ENCODE measurements around the gene STAP2. TPM values are rescaled to one million over a fixed set of nuclear protein-coding genes. Genes with fewer than 3 reads are reported as not detected.
A peak's percentile ranks its signal among the peaks of the same experiment; 100 is the strongest.

STAP2 gene
- total and polyA plus RNA-seq, 9 of the 15 experiments (the other 6 are each of a cell fraction or from before 2014, with no cell fraction given): 1.2 to 9.8 (median 4.5) TPM

DNA sequence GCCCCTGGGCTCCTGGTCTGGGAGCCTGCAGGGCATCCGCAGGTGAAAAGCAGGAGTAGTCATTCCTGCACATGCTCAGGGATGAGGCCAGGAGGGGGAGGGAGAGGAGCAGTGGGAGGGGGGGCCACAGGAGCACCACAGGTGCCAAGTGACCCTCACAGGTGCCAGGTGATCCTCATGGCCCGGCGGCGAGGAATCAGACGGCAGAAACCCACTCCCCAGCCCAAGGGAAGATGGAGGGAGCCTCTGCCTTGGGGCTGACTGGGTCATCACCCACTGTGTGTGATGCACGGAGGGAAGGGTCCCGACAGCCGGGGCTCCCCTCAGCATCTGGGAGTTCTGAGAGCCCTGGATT, 34.4 kb upstream of the STAP2 start:
- TF ChIP-seq ELF2 (CRISPR knock-in tag; IDR thresholded peaks at IDR 0.05): no peak
- peak; percentile 36 to 37; a peak in 2 of 4 replicates for TF ChIP-seq NRF1 (conservative IDR thresholded peaks at IDR 0.05 in 1 of 2, IDR thresholded peaks at IDR 0.05 in 1 of 2)
- peak; percentile 6 for TF ChIP-seq RBM22 (IDR thresholded peaks at IDR 0.05; ENCODE audit: low read depth, low read length, poor library complexity, severe bottlenecking)
- Histone ChIP-seq H3K27me3 (ENCODE audit: control insufficient read depth in 2 of 2, insufficient read depth in 2 of 2, low read length in 2 of 2) (no peaks in the 10 kb centered on the region), H3K4me1 (replicated peaks in 1 of 2; ENCODE audit: control insufficient read depth in 2 of 2, insufficient read depth in 2 of 2, low read length in 2 of 2) (peaks cover 82 to 99% of the 10 kb centered on the region in 2 experiments), H3K9ac (ENCODE audit: insufficient read depth in 1 of 2, low read depth in 2 of 2, low read length in 2 of 2) (peak overlapping the region; percentile 93 to 94; a peak in 3 of 4 replicates), H3K36me3 (ENCODE audit: control insufficient read depth, insufficient read depth, low read length) (peaks cover 50% of the 10 kb centered on the region; the same call in 2 of the 3 replicates), H3K27ac (ENCODE audit: extremely low read depth, low read depth, low read length) (peak overlapping the region; percentile 99; the same call in 2 of the 3 replicates), H2AFZ (ENCODE audit: low read depth, low read length) (no peak overlapping the region), H3K79me2 (ENCODE audit: control insufficient read depth, insufficient read depth, low read length) (peaks cover 93% of the 10 kb centered on the region), H3K4me2 (ENCODE audit: insufficient read depth, low read length) (no peak overlapping the region), H3K9me1 (ENCODE audit: control insufficient read depth, insufficient read depth, low read length) (no peaks in the 10 kb centered on the region), H3K9me3 (replicated peaks; ENCODE audit: control insufficient read depth, insufficient read depth, low read depth, low read length) (no peaks in the 10 kb centered on the region), H3K4me3 (no peak overlapping the region), H4K20me1 (replicated peaks; ENCODE audit: control insufficient read depth, insufficient read depth, low read length) (peaks cover 8% of the 10 kb centered on the region)
- no TSS peak for BruUV-seq (replicated peaks)
- FAIRE-seq (no peak), DNase-seq (ENCODE audit: extremely low read depth in 1 of 4, low spot score in 3 of 4) (no peak), ATAC-seq (no peak)
- intact Hi-C loops (cut with micrococcal nuclease): no loop called here
- ChIA-PET CTCF (ENCODE audit: low intra/inter-chr PET ratio) (no interaction called here), POLR2A (interaction anchor here (0.5 to 1.2 kb wide), 3 partner anchors 12 to 508 kb away, joined by 3 to 6 read pairs (median 4); no protein-coding TSS in a partner anchor)
- 100% methylated on average over 1 of the region's 8 CpGs for WGBS (ENCODE audit: insufficient coverage, low coverage, missing lambda C conversion rate)
- in situ Hi-C loops (cut with MboI): no loop called here

DNA sequence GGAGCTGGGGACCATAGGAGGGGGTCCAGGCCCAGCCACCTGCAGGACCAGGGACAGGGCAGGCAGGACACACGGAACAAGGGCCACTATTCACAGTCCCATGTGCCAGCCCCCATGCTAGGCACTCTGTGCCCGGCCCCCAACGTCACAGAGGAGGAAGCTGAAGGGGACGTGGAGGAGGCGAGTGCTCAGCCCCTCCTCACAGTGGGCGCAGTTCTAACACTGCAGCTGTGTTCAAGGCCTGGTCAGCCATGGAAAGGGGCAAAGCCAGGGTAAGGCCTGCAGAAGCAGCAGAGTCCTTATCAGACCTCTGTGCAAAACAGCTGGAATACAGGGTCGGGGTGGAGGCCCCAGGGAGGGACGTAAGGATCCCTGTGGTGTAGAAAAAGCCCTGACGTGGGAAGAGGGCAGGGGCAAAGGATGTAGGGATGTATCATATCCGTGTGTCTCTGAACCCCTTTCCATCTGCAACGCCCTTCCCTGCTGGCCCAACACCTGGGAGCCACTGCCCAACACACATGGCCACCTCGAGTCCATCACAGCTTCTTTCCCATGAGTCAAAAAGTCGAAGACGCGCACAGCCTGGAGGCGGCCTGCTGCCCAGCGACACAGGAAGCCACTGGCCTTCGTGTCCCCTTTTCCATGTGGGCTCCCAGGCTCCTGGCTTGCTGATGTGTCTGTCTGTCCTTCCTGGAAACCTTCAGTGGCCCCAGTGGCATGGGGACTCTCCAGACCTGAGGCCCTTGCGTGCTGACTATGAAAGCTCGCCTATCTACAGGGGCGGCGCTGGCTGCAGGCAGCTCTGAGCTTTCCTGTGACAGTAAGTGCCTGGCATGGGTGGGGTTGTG, 33.8 kb upstream of the STAP2 start:
- H3K9me3 ChIP-seq (replicated peaks; ENCODE audit: control insufficient read depth, insufficient read depth, low read depth, low read length): no peaks in the 10 kb centered on the region
- no peak for ATAC-seq
- H3K4me3 ChIP-seq: no peak overlapping the region
- CTCF ChIA-PET (ENCODE audit: low intra/inter-chr PET ratio): no interaction called here
- peaks cover 77 to 97% of the 10 kb centered on the region in 2 experiments for H3K4me1 ChIP-seq (replicated peaks in 1 of 2; ENCODE audit: control insufficient read depth in 2 of 2, insufficient read depth in 2 of 2, low read length in 2 of 2)
- peaks cover 93% of the 10 kb centered on the region for H3K79me2 ChIP-seq (ENCODE audit: control insufficient read depth, insufficient read depth, low read length)
- peaks cover 50% of the 10 kb centered on the region; the same call in 2 of the 3 replicates for H3K36me3 ChIP-seq (ENCODE audit: control insufficient read depth, insufficient read depth, low read length)
- no peak for FAIRE-seq
- H3K27me3 ChIP-seq (ENCODE audit: control insufficient read depth in 2 of 2, insufficient read depth in 2 of 2, low read length in 2 of 2): no peaks in the 10 kb centered on the region
- no TSS peak for BruUV-seq (replicated peaks)
- H3K9me1 ChIP-seq (ENCODE audit: control insufficient read depth, insufficient read depth, low read length): no peaks in the 10 kb centered on the region
- peak overlapping the region; percentile 19 to 94; a peak in 3 of 4 replicates for H3K9ac ChIP-seq (ENCODE audit: insufficient read depth in 1 of 2, low read depth in 2 of 2, low read length in 2 of 2)
- H3K4me2 ChIP-seq (ENCODE audit: insufficient read depth, low read length): peak overlapping the region; percentile 30; the same call in 1 of the 2 replicates
- POLR2A ChIA-PET: interaction anchor here (0.5 to 1.2 kb wide), 8 partner anchors 9 to 508 kb away, joined by 3 to 6 read pairs (median 4); no protein-coding TSS in a partner anchor
- in situ Hi-C loops (cut with MboI) (no loop called here), intact Hi-C loops (cut with micrococcal nuclease) (no loop called here)
- H2AFZ ChIP-seq (ENCODE audit: low read depth, low read length): no peak overlapping the region
- peaks cover 8% of the 10 kb centered on the region for H4K20me1 ChIP-seq (replicated peaks; ENCODE audit: control insufficient read depth, insufficient read depth, low read length)
- peak overlapping the region; percentile 57 for H3K27ac ChIP-seq (ENCODE audit: extremely low read depth, low read depth, low read length)
- 67% methylated on average over 21 of the region's 22 CpGs for whole genome bisulfite sequencing (ENCODE audit: insufficient coverage, low coverage, missing lambda C conversion rate)
- peak in 3 of 4 experiments; percentile 48 to 55 (median 55) for DNase-seq (ENCODE audit: extremely low read depth in 1 of 4, low spot score in 3 of 4)
- no peak for TF ChIP-seq MEIS2 (IDR thresholded peaks at IDR 0.05; ENCODE audit: partially characterized antibody)
- no peak for TF ChIP-seq ETV6 (IDR thresholded peaks at IDR 0.05; ENCODE audit: borderline replicate concordance in 1 of 2, low read depth in 2 of 2, low read length in 1 of 2)
- TF ChIP-seq ETV6 (CRISPR knock-in tag; IDR thresholded peaks at IDR 0.05; ENCODE audit: borderline replicate concordance): no peak
- peak; percentile 15; the same call in 1 of the 2 replicates for TF ChIP-seq CBFA2T3 (IDR thresholded peaks at IDR 0.05)
- no peak for TF ChIP-seq POLR2AphosphoS2 (IDR thresholded peaks at IDR 0.05; ENCODE audit: low read length)
- TF ChIP-seq, protein P1, sequence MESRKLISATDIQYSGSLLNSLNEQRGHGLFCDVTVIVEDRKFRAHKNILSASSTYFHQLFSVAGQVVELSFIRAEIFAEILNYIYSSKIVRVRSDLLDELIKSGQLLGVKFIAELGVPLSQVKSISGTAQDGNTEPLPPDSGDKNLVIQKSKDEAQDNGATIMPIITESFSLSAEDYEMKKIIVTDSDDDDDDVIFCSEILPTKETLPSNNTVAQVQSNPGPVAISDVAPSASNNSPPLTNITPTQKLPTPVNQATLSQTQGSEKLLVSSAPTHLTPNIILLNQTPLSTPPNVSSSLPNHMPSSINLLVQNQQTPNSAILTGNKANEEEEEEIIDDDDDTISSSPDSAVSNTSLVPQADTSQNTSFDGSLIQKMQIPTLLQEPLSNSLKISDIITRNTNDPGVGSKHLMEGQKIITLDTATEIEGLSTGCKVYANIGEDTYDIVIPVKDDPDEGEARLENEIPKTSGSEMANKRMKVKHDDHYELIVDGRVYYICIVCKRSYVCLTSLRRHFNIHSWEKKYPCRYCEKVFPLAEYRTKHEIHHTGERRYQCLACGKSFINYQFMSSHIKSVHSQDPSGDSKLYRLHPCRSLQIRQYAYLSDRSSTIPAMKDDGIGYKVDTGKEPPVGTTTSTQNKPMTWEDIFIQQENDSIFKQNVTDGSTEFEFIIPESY (CRISPR knock-in tag; IDR thresholded peaks at IDR 0.05): peak; percentile 80
- no peak for TF ChIP-seq OTX1 (CRISPR knock-in tag; IDR thresholded peaks at IDR 0.05)
- no peak for TF ChIP-seq SIN3A (IDR thresholded peaks at IDR 0.05; ENCODE audit: borderline replicate concordance in 2 of 2, control insufficient read depth in 1 of 2, low read depth in 2 of 2, low read length in 2 of 2)
